OCI-LY3 (cell line): Measurements from ENCODE around the gene MRAP2.

Experiments
- H2AFZ ChIP-seq: fragments of 200-600, 300-600 bp; shearing (Covaris generic); 2 replicates; pipeline ENCODE4 v1.6.0; 2014; ENCODE audit warnings: antibody characterized with exemption, low read depth, low read length
- H3K27ac ChIP-seq: fragments of 200-600, 300-600 bp; sonication (generic); 2 replicates; pipeline ENCODE4 v1.5.1; 2014; ENCODE audit warnings: mild to moderate bottlenecking, low read length, moderate library complexity, mixed read lengths
- H3K27me3 ChIP-seq: fragments of 200-600, 300-600 bp; sonication (generic); 2 replicates; pipeline ENCODE4 v1.6.1; 2014; ENCODE audit warnings: low read depth, low read length, mixed read lengths
- H3K36me3 ChIP-seq: fragments of 200-600, 300-600 bp; sonication (generic); replicated peaks from 2 replicates; pipeline ENCODE3; 2014; ENCODE audit warnings: low read depth, low read length, mixed read lengths
- H3K4me1 ChIP-seq: fragments of 300-600, 200-600 bp; sonication (generic); 2 replicates; pipeline ENCODE4 v1.6.1; 2014; ENCODE audit warnings: low read length, mixed read lengths
- H3K4me2 ChIP-seq: fragments of 200-600, 300-600 bp; sonication (generic); 2 replicates; pipeline ENCODE4 v1.6.1; 2014; ENCODE audit warnings: low read length, mixed read lengths
- H3K4me3 ChIP-seq: fragments of 300-600, 200-600 bp; sonication (generic); 2 replicates; pipeline ENCODE4 v1.5.1; 2014; ENCODE audit warnings: antibody characterized with exemption, mild to moderate bottlenecking, low read length, moderate library complexity
- H3K79me2 ChIP-seq: fragments of 300-600, 200-600 bp; shearing (Covaris generic); 2 replicates; pipeline ENCODE4 v1.6.1; 2014; ENCODE audit warnings: mild to moderate bottlenecking, low read length, mixed read lengths
- H3K9ac ChIP-seq: fragments of 300-600, 200-600 bp; shearing (Covaris generic); 2 replicates; pipeline ENCODE4 v1.6.0; 2014; ENCODE audit warnings: mild to moderate bottlenecking, low read length, moderate library complexity
- H3K9me3 ChIP-seq: fragments of 200-600, 300-600 bp; shearing (Covaris generic); 2 replicates; pipeline ENCODE4 v1.6.1; 2014; ENCODE audit warnings: low read length, mixed read lengths; ENCODE audit not compliant: insufficient read depth
- H4K20me1 ChIP-seq: fragments of 200-600, 300-600 bp; sonication (generic); 2 replicates; pipeline ENCODE4 v1.6.1; 2016; ENCODE audit warnings: low read length, mixed read lengths; ENCODE audit not compliant: insufficient read depth
- CTCF ChIP-seq: fragments of 200-600, 300-600 bp; sonication (generic); IDR thresholded peaks from 2 replicates; pipeline ENCODE4 v1.5.1; 2014; ENCODE audit warnings: antibody characterized with exemption, low read length, low read depth
- EZH2phosphoT487 ChIP-seq: fragments of 200-600 bp; shearing (Covaris generic); IDR thresholded peaks from 2 replicates; pipeline ENCODE4 v1.6.1; 2018; ENCODE audit warnings: antibody characterized with exemption, mixed run types, low read depth

The MRAP2 gene

DNA sequence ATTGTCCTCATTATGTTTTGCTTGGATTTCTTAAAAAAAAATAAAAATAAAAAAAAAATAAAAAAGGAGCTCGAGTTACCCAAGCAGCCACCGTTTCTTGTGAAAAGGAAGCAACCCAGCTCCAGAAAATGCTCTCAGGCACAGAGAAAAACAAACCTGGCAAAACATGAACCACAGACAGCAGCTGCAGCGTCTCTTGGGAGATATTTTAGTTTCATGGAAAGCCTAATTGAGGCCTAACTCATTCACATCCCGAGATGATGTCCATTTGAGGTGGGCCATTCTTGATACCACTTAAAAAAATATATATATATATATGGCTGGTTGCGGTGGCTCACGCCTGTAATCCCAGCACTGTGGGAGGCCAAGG, 13.7 kb upstream of the MRAP2 start:
- Histone ChIP-seq H3K4me3 (no peak overlapping the region), H3K4me2 (no peak overlapping the region)

GRCh38 chr6:84021625-84022024, 11.9 kb upstream of the MRAP2 start:
- peaks cover 23% of the 10 kb centered on the region for H3K4me1 ChIP-seq
- TF ChIP-seq CTCF = no peak
- no peak for TF ChIP-seq EZH2phosphoT487

More for the DNA sequence above, 13.7 kb upstream of the MRAP2 start:
- Histone ChIP-seq H3K9ac (no peak overlapping the region), H2AFZ (no peak overlapping the region), H4K20me1 (no peaks in the 10 kb centered on the region), H3K79me2 (no peaks in the 10 kb centered on the region), H3K27ac (no peak overlapping the region), H3K36me3 (no peaks in the 10 kb centered on the region), H3K9me3 (no peaks in the 10 kb centered on the region), H3K27me3 (no peaks in the 10 kb centered on the region), H3K4me1 (peaks cover 23% of the 10 kb centered on the region)
- no peak for TF ChIP-seq EZH2phosphoT487
- TF ChIP-seq CTCF = no peak

GRCh38 chr6:84026721-84027164, 6.8 kb upstream of the MRAP2 start:
- H3K4me2 ChIP-seq = peak overlapping the region; percentile 16; the same call in 1 of the 2 replicates
- H3K36me3 ChIP-seq = no peaks in the 10 kb centered on the region
- H3K27me3 ChIP-seq = no peaks in the 10 kb centered on the region
- H4K20me1 ChIP-seq = no peaks in the 10 kb centered on the region
- H3K4me1 ChIP-seq = no peaks in the 10 kb centered on the region
- no peak overlapping the region for H3K4me3 ChIP-seq
- TF ChIP-seq CTCF = no peak
- TF ChIP-seq EZH2phosphoT487 = no peak
- H3K27ac ChIP-seq = no peak overlapping the region
- no peak overlapping the region for H3K9ac ChIP-seq
- H3K79me2 ChIP-seq = no peaks in the 10 kb centered on the region
- H2AFZ ChIP-seq = no peak overlapping the region
- H3K9me3 ChIP-seq = no peaks in the 10 kb centered on the region

More at GRCh38 chr6:84021625-84022024, 11.9 kb upstream of the MRAP2 start:
- no peak overlapping the region for H3K9ac ChIP-seq
- no peaks in the 10 kb centered on the region for H3K79me2 ChIP-seq
- no peaks in the 10 kb centered on the region for H4K20me1 ChIP-seq
- no peak overlapping the region for H3K4me3 ChIP-seq
- no peak overlapping the region for H3K4me2 ChIP-seq
- H2AFZ ChIP-seq = no peak overlapping the region
- H3K27me3 ChIP-seq = no peaks in the 10 kb centered on the region
- H3K36me3 ChIP-seq = no peaks in the 10 kb centered on the region
- no peak overlapping the region for H3K27ac ChIP-seq
- no peaks in the 10 kb centered on the region for H3K9me3 ChIP-seq

GRCh38 chr6:84027340-84028181, 6.0 kb upstream of the MRAP2 start:
- no peaks in the 10 kb centered on the region for H4K20me1 ChIP-seq
- no peak overlapping the region for H3K4me2 ChIP-seq
- H3K27ac ChIP-seq = no peak overlapping the region
- no peak for TF ChIP-seq EZH2phosphoT487
- TF ChIP-seq CTCF = no peak
- no peak overlapping the region for H3K9ac ChIP-seq
- H3K4me1 ChIP-seq = no peaks in the 10 kb centered on the region
- no peaks in the 10 kb centered on the region for H3K36me3 ChIP-seq
- H2AFZ ChIP-seq = no peak overlapping the region
- H3K4me3 ChIP-seq = no peak overlapping the region
- no peaks in the 10 kb centered on the region for H3K79me2 ChIP-seq
- no peaks in the 10 kb centered on the region for H3K9me3 ChIP-seq
- no peaks in the 10 kb centered on the region for H3K27me3 ChIP-seq
